Ureter (tissue), 1 donor: ENCODE data around the gene TREML1. TPM values are rescaled to one million over a fixed set of nuclear protein-coding genes. Genes with fewer than 3 reads are reported as not detected.
"Not testable (repeated sequence)": the region's sequence is repeated elsewhere in the genome, so short reads cannot be mapped to it uniquely, and the experiment has no call there.

Experiments used
- DNase-seq: peaks from one replicate; pipeline ENCODE4 v3.0.0-alpha.2; 2020; ENCODE audit warnings: low spot score
- total RNA-seq: library from RNA; stranded (reverse); gene quantifications from one replicate; pipeline ENCODE4 v1.2.4, GENCODE V29; 2023
- donor health status: DM: yes; HTN: yes; CAD: no.

TREML1 gene
- total RNA-seq, 1 donor from 2014 or later: 0.86 TPM

- DNase-seq: no peak
Measured at GRCh38 chr6:41147917-41148316, 6.2 kb downstream of the TREML1 start.

GRCh38 chr6:41136911-41137310 lies 17.2 kb downstream of the TREML1 start:
- no peak for DNase-seq

GRCh38 chr6:41135062-41135832 lies 18.9 kb downstream of the TREML1 start:
- no peak for DNase-seq

GRCh38 chr6:41132254-41132653 lies 21.9 kb downstream of the TREML1 start:
- DNase-seq: no peak

GRCh38 chr6:41125282-41125681 lies 28.9 kb downstream of the TREML1 start:
- no peak for DNase-seq

- DNase-seq: no peak
Measured at GRCh38 chr6:41122918-41123317, 31.2 kb downstream of the TREML1 start.

- DNase-seq: no peak
Measured at GRCh38 chr6:41122373-41122772, 31.8 kb downstream of the TREML1 start.

GRCh38 chr6:41120058-41120457 lies 34.1 kb downstream of the TREML1 start:
- no peak for DNase-seq

- no peak for DNase-seq
Measured at GRCh38 chr6:41119508-41119907, 34.6 kb downstream of the TREML1 start.

GRCh38 chr6:41115027-41115426 lies 39.1 kb downstream of the TREML1 start:
- not testable (repeated sequence) for DNase-seq

GRCh38 chr6:41111017-41111416 lies 43.1 kb downstream of the TREML1 start:
- DNase-seq: no peak

- DNase-seq: no peak
Measured at GRCh38 chr6:41103847-41104246, 50.3 kb downstream of the TREML1 start.

GRCh38 chr6:41100871-41101287 lies 53.3 kb downstream of the TREML1 start:
- no peak for DNase-seq

Other genes starting within 250 kb of the TREML1 start
- 1.6 TPM for gene UNC5CL, start 115.1 kb downstream of the TREML1 start, total RNA-seq
- gene TSPO2, start 111.9 kb downstream of the TREML1 start, total RNA-seq: not detected
- 0.57 TPM for gene APOBEC2, start 101.1 kb downstream of the TREML1 start, total RNA-seq
- gene OARD1, start 82.0 kb downstream of the TREML1 start, total RNA-seq: 24.1 TPM
- gene NFYA, start 81.4 kb downstream of the TREML1 start, total RNA-seq: 33.2 TPM
- gene TREM2, start 8.8 kb upstream of the TREML1 start, total RNA-seq: 9.4 TPM
- gene TREML2, start 46.8 kb upstream of the TREML1 start, total RNA-seq: 0.16 TPM
- not detected for gene TREML4, start 74.0 kb upstream of the TREML1 start, total RNA-seq
- gene TREM1, start 132.3 kb upstream of the TREML1 start, total RNA-seq: 2.2 TPM
- not detected for gene NCR2, start 181.3 kb upstream of the TREML1 start, total RNA-seq